HL-60 (cell line): ENCODE results near the gene CROT.

Source experiments
- DNase-seq, 2 experiments: peaks; one replicate each; pipeline ENCODE4 v3.0.0-alpha.2; 2010 to 2020; ENCODE audit warnings: low read depth in 1 of 2, low spot score in 1 of 2
- H3K27ac ChIP-seq: fragments of 250-450 bp; sonication (Bioruptor Pico); replicated peaks from 2 replicates; pipeline ENCODE4 v1.5.1; 2020; ENCODE audit warnings: mild to moderate bottlenecking, moderate library complexity
- H3K27me3 ChIP-seq: fragments of 250-450 bp; sonication (Bioruptor Pico); 2 replicates; pipeline ENCODE4 v1.5.1; 2021; ENCODE audit warnings: mild to moderate bottlenecking, moderate library complexity; ENCODE audit not compliant: insufficient read depth, poor library complexity, severe bottlenecking
- H3K4me3 ChIP-seq: replicated peaks from 2 replicates; pipeline ENCODE4 v1.5.1; 2011; ENCODE audit warnings: mild to moderate bottlenecking, control low read depth, low read length; ENCODE audit not compliant: insufficient read depth
- CTCF ChIP-seq: IDR thresholded peaks from one replicate; pipeline ENCODE4 v1.5.1; 2011; ENCODE audit warnings: low read length, control low read depth, inconsistent platforms; ENCODE audit not compliant: insufficient read depth
- GABPA ChIP-seq: IDR thresholded peaks from 2 replicates; pipeline ENCODE4 v1.6.1; 2012; ENCODE audit warnings: low read depth
- POLR2AphosphoS5 ChIP-seq: IDR thresholded peaks from 2 replicates; pipeline ENCODE4 v1.6.1; 2012; ENCODE audit warnings: low read depth
- REST ChIP-seq: IDR thresholded peaks from 2 replicates; pipeline ENCODE4 v1.6.1; 2012; ENCODE audit warnings: low read depth; ENCODE audit not compliant: insufficient replicate concordance
- SPI1 ChIP-seq: IDR thresholded peaks from 2 replicates; pipeline ENCODE4 v1.6.1; 2012; ENCODE audit warnings: low read depth, mild to moderate bottlenecking, borderline replicate concordance

The CROT gene

GRCh38 chr7:87395442-87396020, 50.1 kb downstream of the CROT start:
- TF ChIP-seq REST (no peak), CTCF (no peak), POLR2AphosphoS5 (no peak), SPI1 (no peak), GABPA (no peak)
- H3K27me3 ChIP-seq = no peaks in the 10 kb centered on the region
- no peak overlapping the region for H3K4me3 ChIP-seq
- H3K27ac ChIP-seq = no peak overlapping the region
- DNase-seq = no peak

GRCh38 chr7:87398446-87398845, 53.0 kb downstream of the CROT start:
- Histone ChIP-seq H3K4me3 (no peak overlapping the region), H3K27me3 (no peaks in the 10 kb centered on the region), H3K27ac (no peak overlapping the region)
- no peak for DNase-seq
- TF ChIP-seq CTCF (no peak), SPI1 (no peak), POLR2AphosphoS5 (no peak), REST (no peak), GABPA (no peak)

GRCh38 chr7:87404674-87405073, 59.2 kb downstream of the CROT start:
- Histone ChIP-seq H3K4me3 (no peak overlapping the region), H3K27me3 (no peaks in the 10 kb centered on the region), H3K27ac (no peak overlapping the region)
- no peak for DNase-seq
- no peak for TF ChIP-seq GABPA
- TF ChIP-seq POLR2AphosphoS5 = no peak
- no peak for TF ChIP-seq REST
